K562 (cell line): ENCODE measurements around the gene ARHGAP15. TPM values are rescaled to one million over a fixed set of nuclear protein-coding genes. Genes with fewer than 3 reads are reported as not detected.

ENCODE experiments used
- ATAC-seq: fragments of 200-7000 bp; cut with Tn5 transposase; 3 replicates; pipeline ENCODE4 v1.9.1; 2020; ENCODE audit warnings: moderate library complexity
- BruUV-seq: library from RNA; stranded (reverse); fragments of 400-500 nt; replicated peaks from 2 replicates; lab custom pipeline; 2021; lab: Mats Ljungman, UMichigan
- CTCF ChIA-PET: fragments of 300-600 bp; formaldehyde crosslinking; extraction: SDS; loops from one replicate; lab custom pipeline; 2021; ENCODE audit warnings: low intra/inter-chr PET ratio; lab: Yijun Ruan, JAX
- POLR2A ChIA-PET: fragments of 300-600, 350-650 bp; sonication (Branson Sonifier 250); formaldehyde crosslinking; extraction: SDS; loops from one replicate; lab custom pipeline; 2021; ENCODE audit warnings: antibody characterized with exemption, inconsistent platforms; lab: Yijun Ruan, JAX
- DNase-seq, 4 experiments: peaks; one replicate each; pipeline versions ENCODE4 v3.0.0 to v3.0.0-alpha.2; 2011 to 2018; ENCODE audit warnings: low spot score in 3 of 4, mixed read lengths in 3 of 4; ENCODE audit errors: extremely low read depth in 1 of 4
- FAIRE-seq: peaks from 2 replicates; lab custom pipeline; 2011; peaks lifted over from hg19 to GRCh38; lab: Jason Lieb, UNC
- H2AFZ ChIP-seq: 2 replicates; pipeline ENCODE4 v1.6.0; 2011; ENCODE audit warnings: low read depth, low read length, control low read depth, inconsistent platforms
- H3K27ac ChIP-seq: fragments of 200-600 bp; 3 replicates; pipeline ENCODE4 v1.8.0; 2011; ENCODE audit warnings: low read depth, mild to moderate bottlenecking, control low read depth, inconsistent platforms, low read length, moderate library complexity, mixed read lengths; ENCODE audit errors: extremely low read depth
- H3K27me3 ChIP-seq, 2 experiments: fragments of 300-600 bp in 1 of 2; 2 replicates in 1 of 2; 3 replicates in 1 of 2; pipeline versions ENCODE4 v1.6.0 to v1.8.0; 2011; ENCODE audit warnings: inconsistent platforms in 2 of 2, low read length in 2 of 2, mild to moderate bottlenecking in 1 of 2, mixed read lengths in 1 of 2, moderate library complexity in 1 of 2; ENCODE audit not compliant: control insufficient read depth in 2 of 2, insufficient read depth in 2 of 2
- H3K36me3 ChIP-seq: fragments of 300-600 bp; 3 replicates; pipeline ENCODE4 v1.8.0; 2011; ENCODE audit warnings: mild to moderate bottlenecking, low read length, inconsistent platforms; ENCODE audit not compliant: control insufficient read depth, insufficient read depth
- H3K4me1 ChIP-seq, 2 experiments: fragments of 200-600 bp in 1 of 2; replicated peaks in 1 of 2; 2 replicates in 1 of 2; 3 replicates in 1 of 2; pipeline versions ENCODE4 v1.5.1 to v1.8.0; 2011; ENCODE audit warnings: inconsistent platforms in 2 of 2, low read length in 2 of 2, mild to moderate bottlenecking in 1 of 2, mixed read lengths in 1 of 2, moderate library complexity in 1 of 2; ENCODE audit not compliant: control insufficient read depth in 2 of 2, insufficient read depth in 2 of 2
- H3K4me2 ChIP-seq: 2 replicates; pipeline ENCODE4 v1.6.1; 2011; ENCODE audit warnings: low read length, control low read depth, inconsistent platforms, mixed read lengths; ENCODE audit not compliant: insufficient read depth
- H3K4me3 ChIP-seq: fragments of 200-600 bp; sonication (generic), shearing (Covaris generic); 2 replicates; pipeline ENCODE4 v1.5.1; 2016; ENCODE audit warnings: control low read depth, inconsistent platforms
- H3K79me2 ChIP-seq: fragments of 200-600 bp; 3 replicates; pipeline ENCODE4 v1.8.0; 2011; ENCODE audit warnings: low read length, inconsistent platforms; ENCODE audit not compliant: control insufficient read depth, insufficient read depth
- H3K9ac ChIP-seq, 2 experiments: 2 replicates each; pipeline versions ENCODE4 v1.6.0 to v1.6.1; 2011; ENCODE audit warnings: low read depth in 2 of 2, low read length in 2 of 2, control low read depth in 1 of 2, inconsistent platforms in 1 of 2, mild to moderate bottlenecking in 1 of 2, mixed read lengths in 1 of 2; ENCODE audit not compliant: insufficient read depth in 1 of 2
- H3K9me1 ChIP-seq: one replicate; pipeline ENCODE4 v1.6.0; 2011; ENCODE audit warnings: inconsistent platforms, mild to moderate bottlenecking, low read length, moderate library complexity; ENCODE audit not compliant: control insufficient read depth, insufficient read depth
- H3K9me3 ChIP-seq: replicated peaks from 2 replicates; pipeline ENCODE4 v1.5.1; 2011; ENCODE audit warnings: low read depth, low read length, inconsistent platforms; ENCODE audit not compliant: control insufficient read depth, insufficient read depth
- H4K20me1 ChIP-seq: replicated peaks from 2 replicates; pipeline ENCODE4 v1.6.1; 2011; ENCODE audit warnings: low read length, inconsistent platforms, mixed read lengths; ENCODE audit not compliant: control insufficient read depth, insufficient read depth
- BRF1 ChIP-seq: IDR thresholded peaks from 3 replicates; pipeline ENCODE4 v1.6.1; 2011; ENCODE audit warnings: borderline replicate concordance, mild to moderate bottlenecking; ENCODE audit not compliant: insufficient read length; ENCODE audit errors: extremely low read depth
- FOXJ2 ChIP-seq: fragments of 200-800 bp; sonication (Bioruptor generic); IDR thresholded peaks from 2 replicates; pipeline ENCODE4 v1.6.1; 2016; ENCODE audit warnings: missing genetic modification characterization, missing compliant biosample characterization
- ID3 ChIP-seq, 2 experiments: fragments of 250-450 bp in 1 of 2; fragments of 450-650 bp in 1 of 2; sonication (Bioruptor Pico) in 1 of 2; IDR thresholded peaks; 2 replicates each; pipeline versions ENCODE4 v1.6.1 to v1.8.0; 2016 to 2021; ENCODE audit warnings: mild to moderate bottlenecking in 2 of 2, moderate library complexity in 2 of 2, missing compliant biosample characterization in 1 of 2, missing genetic modification characterization in 1 of 2
- PCBP2 ChIP-seq: fragments of 200-400 bp; formaldehyde crosslinking; IDR thresholded peaks from 2 replicates; pipeline ENCODE4 v1.6.1; 2018; ENCODE audit warnings: low read length, low read depth, mild to moderate bottlenecking, moderate library complexity; ENCODE audit not compliant: poor library complexity, severe bottlenecking
- PML ChIP-seq: IDR thresholded peaks from 2 replicates; pipeline ENCODE4 v1.6.1; 2012; ENCODE audit warnings: low read length, inconsistent platforms
- RHOXF2B ChIP-seq: fragments of 250-450 bp; sonication (Bioruptor Pico); conservative IDR thresholded peaks from 2 replicates; pipeline ENCODE4 v1.5.1; 2021
- SIRT6 ChIP-seq: IDR thresholded peaks from one replicate; pipeline ENCODE4 v1.6.1; 2012; ENCODE audit warnings: low read depth, mild to moderate bottlenecking, control low read depth, inconsistent platforms, low read length, moderate library complexity
- SP1 ChIP-seq: sonication (generic); formaldehyde crosslinking; IDR thresholded peaks from 2 replicates; pipeline ENCODE4 v1.8.1; 2022; ENCODE audit warnings: mild to moderate bottlenecking, missing genetic modification reagents
- TEAD1 ChIP-seq, 2 experiments: fragments of 450-650 bp in 1 of 2; sonication (generic) in 1 of 2; formaldehyde crosslinking; IDR thresholded peaks; 2 replicates each; pipeline versions ENCODE4 v1.4.0 to v1.8.0; 2020 to 2022; ENCODE audit warnings: mild to moderate bottlenecking in 2 of 2, missing genetic modification reagents in 1 of 2
- ZC3H11A ChIP-seq: IDR thresholded peaks from 2 replicates; pipeline ENCODE4 v1.6.1; 2012; ENCODE audit warnings: low read depth, low read length, improper control_type of control experiment
- ZNF239 ChIP-seq: fragments of 250-450 bp; sonication (Bioruptor Pico); IDR thresholded peaks from 2 replicates; pipeline ENCODE4 v1.4.0; 2020; ENCODE audit warnings: mild to moderate bottlenecking
- ZNF592 ChIP-seq: fragments of 450-650 bp; IDR thresholded peaks from 2 replicates; pipeline ENCODE4 v1.6.1; 2017; ENCODE audit warnings: antibody characterized with exemption, mild to moderate bottlenecking
- WGBS: fragments of 100-300 bp; shearing (Covaris generic); methylation state at CpG from one replicate; pipeline ENCODE4 v1.1.6; 2016; ENCODE audit warnings: low coverage, mixed read lengths; ENCODE audit not compliant: insufficient coverage; ENCODE audit errors: missing lambda C conversion rate; 5-methylcytosine and 5-hydroxymethylcytosine counted together
- in situ Hi-C: fragments of 300-500 bp; cut with MboI; formaldehyde crosslinking; loops from 4 replicates; pipeline ENCODE4 v1.15.0; 2018; ENCODE audit warnings: inconsistent platforms, mixed read lengths
- intact Hi-C: fragments of 100-400 bp; cut with micrococcal nuclease; formaldehyde crosslinking; loops from 2 replicates; pipeline ENCODE4 v1.14.2; 2022
- polyA plus RNA-seq, 8 experiments: library from polyadenylated mRNA; depleted of rRNA in 4 of 8; stranded (reverse) in 5 of 8; unstranded in 3 of 8; fragments of >200 nt; fragmentation: Nextera tagmentation in 2 of 8; fragmentation: Illumina TruSeq in 1 of 8; extraction: Ambion mirVana in 2 of 8; extraction: Trizol in 1 of 8; gene quantifications; 2 replicates each; pipeline versions ENCODE4 v1.2.1 to v1.2.3, GENCODE V29; 2011 to 2014; ENCODE audit warnings: inconsistent platforms in 1 of 8, missing spikeins in 1 of 8
- total RNA-seq, 7 experiments: library from RNA; depleted of rRNA in 6 of 7; stranded (reverse); fragments of >200 nt in 6 of 7; fragmentation: Illumina TruSeq in 2 of 7; extraction: Trizol in 2 of 7; gene quantifications; 2 replicates each; pipeline versions ENCODE4 v1.2.1 to v1.2.3, GENCODE V29; 2011 to 2021; ENCODE audit warnings: low replicate concordance in 1 of 7

The ARHGAP15 gene
- total and polyA plus RNA-seq, 9 of the 15 experiments (the other 6 are each of a cell fraction or from before 2014, with no cell fraction given): 1.5 to 17.9 (median 7.9) TPM

GRCh38 chr2:143491131-143491530, 361.9 kb downstream of the ARHGAP15 start (continued):
- TF ChIP-seq ID3 (CRISPR knock-in tag; IDR thresholded peaks at IDR 0.05) (no peak), ID3 (tag; IDR thresholded peaks at IDR 0.05) (no peak), PML (no peak)

- BruUV-seq: no TSS peak
- no peaks in the 10 kb centered on the region for H3K36me3 ChIP-seq
Measured at GRCh38 chr2:143493339-143493738, 364.1 kb downstream of the ARHGAP15 start.

More at GRCh38 chr2:143493339-143493738, 364.1 kb downstream of the ARHGAP15 start:
- Histone ChIP-seq H3K27ac (no peak overlapping the region), H2AFZ (no peak overlapping the region), H3K4me3 (no peak overlapping the region), H4K20me1 (no peaks in the 10 kb centered on the region), H3K4me2 (no peak overlapping the region), H3K9me1 (no peaks in the 10 kb centered on the region), H3K9me3 (no peaks in the 10 kb centered on the region), H3K9ac (no peak overlapping the region), H3K79me2 (no peaks in the 10 kb centered on the region), H3K4me1 (no peaks in the 10 kb centered on the region), H3K27me3 (no peaks in the 10 kb centered on the region)
- CTCF ChIA-PET: no interaction called here
- 33% methylated on average over 1 of the region's 1 CpG for WGBS
- POLR2A ChIA-PET: no interaction called here
- TF ChIP-seq PCBP2 (no peak), FOXJ2 (tag) (no peak), BRF1 (no peak), RHOXF2B (CRISPR knock-in tag) (no peak), SP1 (CRISPR knock-in tag) (no peak), ZNF239 (CRISPR knock-in tag) (no peak), TEAD1 (CRISPR knock-in tag; IDR thresholded peaks at IDR 0.05) (no peak), SIRT6 (no peak), ZNF592 (no peak), ZC3H11A (no peak)
- ATAC-seq (no peak), DNase-seq (no peak), FAIRE-seq (no peak)
- in situ Hi-C loops (no loop called here), intact Hi-C loops (no loop called here)
